ENCODE data around the gene MT1HL1.

GRCh38 chr1:237050185-237050584, 45.9 kb upstream of the MT1HL1 start:
- TF ChIP-seq, protein P1, sequence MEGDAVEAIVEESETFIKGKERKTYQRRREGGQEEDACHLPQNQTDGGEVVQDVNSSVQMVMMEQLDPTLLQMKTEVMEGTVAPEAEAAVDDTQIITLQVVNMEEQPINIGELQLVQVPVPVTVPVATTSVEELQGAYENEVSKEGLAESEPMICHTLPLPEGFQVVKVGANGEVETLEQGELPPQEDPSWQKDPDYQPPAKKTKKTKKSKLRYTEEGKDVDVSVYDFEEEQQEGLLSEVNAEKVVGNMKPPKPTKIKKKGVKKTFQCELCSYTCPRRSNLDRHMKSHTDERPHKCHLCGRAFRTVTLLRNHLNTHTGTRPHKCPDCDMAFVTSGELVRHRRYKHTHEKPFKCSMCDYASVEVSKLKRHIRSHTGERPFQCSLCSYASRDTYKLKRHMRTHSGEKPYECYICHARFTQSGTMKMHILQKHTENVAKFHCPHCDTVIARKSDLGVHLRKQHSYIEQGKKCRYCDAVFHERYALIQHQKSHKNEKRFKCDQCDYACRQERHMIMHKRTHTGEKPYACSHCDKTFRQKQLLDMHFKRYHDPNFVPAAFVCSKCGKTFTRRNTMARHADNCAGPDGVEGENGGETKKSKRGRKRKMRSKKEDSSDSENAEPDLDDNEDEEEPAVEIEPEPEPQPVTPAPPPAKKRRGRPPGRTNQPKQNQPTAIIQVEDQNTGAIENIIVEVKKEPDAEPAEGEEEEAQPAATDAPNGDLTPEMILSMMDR (IDR thresholded peaks at IDR 0.05; ENCODE audit: low read length) = no peak
- no peak for TF ChIP-seq EZH2 (optimal IDR thresholded peaks at IDR 0.05; ENCODE audit: low read depth, low read length)

All from MM.1S (cell line).